Measurements from ENCODE around the gene LRCH1.

Gene LRCH1

GRCh38 chr13:46526100-46526735 lies 26.8 kb upstream of the LRCH1 start:
- no peak overlapping the region for H3K27ac Mint-ChIP-seq
- H3K4me1 Mint-ChIP-seq (ENCODE audit: low read depth): peaks cover 25% of the 10 kb centered on the region
- H3K36me3 Mint-ChIP-seq (ENCODE audit: low read depth): no peaks in the 10 kb centered on the region
- no peak overlapping the region for H3K4me3 Mint-ChIP-seq
- H3K27me3 Mint-ChIP-seq: peaks cover 3% of the 10 kb centered on the region
- H3K9me3 Mint-ChIP-seq: no peaks in the 10 kb centered on the region

DNA sequence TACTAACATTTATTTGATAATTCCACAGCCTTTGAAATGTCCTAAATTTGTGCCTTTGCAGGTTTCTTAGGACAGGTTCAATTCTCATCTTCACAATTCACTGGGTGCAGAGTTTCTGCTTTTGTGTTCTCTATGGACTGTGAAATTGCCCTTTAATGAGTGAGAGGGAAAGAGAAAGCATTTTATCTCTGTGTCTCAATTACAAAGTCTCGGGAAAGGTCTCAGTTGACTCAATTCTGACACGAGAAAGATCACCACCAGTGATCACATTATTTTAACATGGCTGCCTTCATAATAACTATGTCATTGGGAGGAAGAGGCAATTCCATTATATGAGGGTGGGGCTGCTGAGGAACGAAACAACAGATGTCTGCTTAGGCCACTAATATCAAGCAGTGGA lies 26.2 kb upstream of the LRCH1 start:
- H3K4me1 Mint-ChIP-seq (ENCODE audit: low read depth): peaks cover 30% of the 10 kb centered on the region
- peaks cover 3% of the 10 kb centered on the region for H3K27me3 Mint-ChIP-seq
- H3K27ac Mint-ChIP-seq: no peak overlapping the region
- no peaks in the 10 kb centered on the region for H3K36me3 Mint-ChIP-seq (ENCODE audit: low read depth)
- no peaks in the 10 kb centered on the region for H3K9me3 Mint-ChIP-seq
- H3K4me3 Mint-ChIP-seq: no peak overlapping the region

DNA sequence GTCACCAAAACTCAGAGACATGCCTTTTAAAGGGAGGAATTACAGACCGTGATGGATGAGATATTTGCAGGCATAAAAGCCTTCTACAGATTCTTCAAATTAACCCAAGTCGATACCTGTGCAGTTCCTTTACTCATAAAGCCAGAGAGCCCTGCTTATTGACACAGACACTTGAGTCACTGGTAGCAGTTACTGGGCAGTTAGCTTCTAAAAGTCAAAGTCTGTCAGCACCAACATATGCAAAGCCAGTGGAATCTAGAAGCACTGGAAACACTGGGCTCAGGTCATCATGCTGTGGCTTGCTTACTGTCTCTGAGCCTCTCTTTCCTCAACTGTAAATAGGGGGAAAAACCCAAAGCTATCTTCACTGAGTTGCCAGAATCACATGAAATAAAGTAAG lies 25.7 kb upstream of the LRCH1 start:
- Mint-ChIP-seq H3K9me3 (no peaks in the 10 kb centered on the region), H3K27ac (no peak overlapping the region), H3K27me3 (peaks cover 3% of the 10 kb centered on the region), H3K4me1 (ENCODE audit: low read depth) (peaks cover 33% of the 10 kb centered on the region), H3K4me3 (no peak overlapping the region), H3K36me3 (ENCODE audit: low read depth) (no peaks in the 10 kb centered on the region)

DNA sequence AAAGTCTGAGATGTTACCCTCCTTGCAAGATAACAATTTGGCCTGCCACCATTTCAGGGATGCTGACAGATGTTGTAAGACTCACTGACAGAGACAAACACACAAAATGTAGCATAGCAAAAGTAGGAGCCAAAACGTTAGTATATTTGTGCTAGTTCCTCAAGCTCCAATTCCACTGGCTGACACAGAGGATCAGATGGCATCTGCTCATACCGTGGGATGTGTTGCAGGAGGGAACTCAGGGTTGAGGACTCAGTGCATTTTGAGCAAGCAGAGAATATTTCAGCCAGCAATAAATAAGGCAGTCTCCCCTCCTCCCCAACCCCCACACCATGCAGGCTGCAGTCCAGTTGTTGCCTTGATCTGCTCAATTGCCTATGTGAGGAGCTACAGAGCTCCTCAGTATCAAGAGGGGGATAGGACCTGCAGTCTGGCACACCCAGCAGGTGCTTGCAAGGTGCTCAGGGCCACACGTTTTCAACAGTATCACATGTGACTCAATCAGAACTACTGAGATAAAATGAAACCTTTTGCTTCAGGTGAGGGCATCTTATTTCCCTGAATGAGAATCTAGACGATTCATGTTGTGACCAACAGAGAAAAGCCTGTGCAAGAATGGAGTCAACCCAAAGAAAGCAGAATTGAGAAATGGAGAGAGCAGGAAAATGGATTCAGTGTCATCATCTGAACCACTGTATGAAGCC lies 23.6 kb upstream of the LRCH1 start:
- Mint-ChIP-seq H3K36me3 (ENCODE audit: low read depth) (no peaks in the 10 kb centered on the region), H3K4me1 (ENCODE audit: low read depth) (peaks cover 33% of the 10 kb centered on the region), H3K27ac (peak overlapping the region; percentile 66)

GRCh38 chr13:46530084-46530935 lies 22.7 kb upstream of the LRCH1 start:
- no peaks in the 10 kb centered on the region for H3K9me3 Mint-ChIP-seq
- H3K4me3 Mint-ChIP-seq: peak overlapping the region; percentile 8
- H3K4me1 Mint-ChIP-seq (ENCODE audit: low read depth): peaks cover 33% of the 10 kb centered on the region
- H3K27ac Mint-ChIP-seq: peak overlapping the region; percentile 83
- H3K36me3 Mint-ChIP-seq (ENCODE audit: low read depth): no peaks in the 10 kb centered on the region
- no peaks in the 10 kb centered on the region for H3K27me3 Mint-ChIP-seq

More for the DNA sequence above, 23.6 kb upstream of the LRCH1 start:
- peaks cover 3% of the 10 kb centered on the region for H3K27me3 Mint-ChIP-seq
- no peaks in the 10 kb centered on the region for H3K9me3 Mint-ChIP-seq
- H3K4me3 Mint-ChIP-seq: no peak overlapping the region

GRCh38 chr13:46531953-46532352 lies 21.0 kb upstream of the LRCH1 start:
- peak overlapping the region; percentile 2 for H3K27ac Mint-ChIP-seq
- H3K9me3 Mint-ChIP-seq: no peaks in the 10 kb centered on the region
- H3K27me3 Mint-ChIP-seq: no peaks in the 10 kb centered on the region
- no peaks in the 10 kb centered on the region for H3K36me3 Mint-ChIP-seq (ENCODE audit: low read depth)
- H3K4me3 Mint-ChIP-seq: no peak overlapping the region
- H3K4me1 Mint-ChIP-seq (ENCODE audit: low read depth): peaks cover 29% of the 10 kb centered on the region

DNA sequence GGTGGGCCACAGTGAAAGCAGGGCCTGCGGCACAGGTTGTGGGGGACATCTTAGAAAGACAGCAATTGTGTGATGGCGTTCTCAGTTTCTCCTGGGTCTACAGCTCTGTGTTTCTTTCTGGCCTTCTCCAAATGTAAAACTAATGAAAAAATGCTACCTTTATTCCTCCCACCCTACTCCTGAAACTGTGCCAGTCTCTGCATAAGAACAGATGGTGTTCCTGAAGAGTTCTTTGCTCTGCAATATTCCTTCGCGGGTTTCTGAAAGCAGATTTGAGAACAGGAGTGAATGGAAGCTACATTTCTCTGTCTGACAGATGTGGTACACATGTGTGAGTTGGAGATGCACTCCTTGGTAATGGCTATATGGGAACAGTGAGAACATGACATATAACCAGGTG lies 18.0 kb upstream of the LRCH1 start:
- H3K36me3 Mint-ChIP-seq (ENCODE audit: low read depth): no peaks in the 10 kb centered on the region
- no peaks in the 10 kb centered on the region for H3K27me3 Mint-ChIP-seq

GRCh38 chr13:46535825-46536224 lies 17.1 kb upstream of the LRCH1 start:
- Mint-ChIP-seq H3K36me3 (ENCODE audit: low read depth) (no peaks in the 10 kb centered on the region), H3K4me1 (ENCODE audit: low read depth) (peaks cover 11% of the 10 kb centered on the region), H3K9me3 (no peaks in the 10 kb centered on the region), H3K27ac (no peak overlapping the region), H3K27me3 (no peaks in the 10 kb centered on the region), H3K4me3 (no peak overlapping the region)

More for the DNA sequence above, 18.0 kb upstream of the LRCH1 start:
- Mint-ChIP-seq H3K4me3 (no peak overlapping the region), H3K4me1 (ENCODE audit: low read depth) (peaks cover 20% of the 10 kb centered on the region), H3K27ac (no peak overlapping the region), H3K9me3 (no peaks in the 10 kb centered on the region)

DNA sequence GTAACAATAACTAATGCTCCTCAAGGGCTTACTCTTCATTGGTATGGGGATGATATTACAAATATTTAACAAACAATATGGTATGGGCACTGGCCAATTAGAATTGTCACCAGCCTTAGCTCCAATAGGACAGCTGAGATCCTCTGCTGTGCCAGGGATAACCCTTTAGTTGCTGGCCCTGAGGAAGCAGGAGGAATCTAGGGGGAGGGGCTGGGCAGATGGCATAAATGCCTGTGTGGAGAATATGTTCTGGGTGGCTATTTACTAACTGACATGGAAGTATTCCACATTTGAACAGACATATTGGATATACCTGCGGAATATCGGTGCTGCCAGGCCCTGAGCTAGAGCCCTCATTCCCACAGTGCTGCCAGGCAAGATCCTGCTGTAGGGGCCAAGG lies 16.6 kb upstream of the LRCH1 start:
- Mint-ChIP-seq H3K4me3 (no peak overlapping the region), H3K9me3 (no peaks in the 10 kb centered on the region), H3K36me3 (ENCODE audit: low read depth) (no peaks in the 10 kb centered on the region), H3K27ac (no peak overlapping the region), H3K27me3 (no peaks in the 10 kb centered on the region), H3K4me1 (ENCODE audit: low read depth) (peaks cover 6% of the 10 kb centered on the region)

- no peaks in the 10 kb centered on the region for H3K27me3 Mint-ChIP-seq
- H3K27ac Mint-ChIP-seq: no peak overlapping the region
- H3K36me3 Mint-ChIP-seq (ENCODE audit: low read depth): no peaks in the 10 kb centered on the region
- H3K4me3 Mint-ChIP-seq: no peak overlapping the region
- H3K4me1 Mint-ChIP-seq (ENCODE audit: low read depth): peaks cover 3% of the 10 kb centered on the region
- no peaks in the 10 kb centered on the region for H3K9me3 Mint-ChIP-seq
These were observed 13.7 kb upstream of the LRCH1 start for GRCh38 chr13:46539231-46539630.

GRCh38 chr13:46541210-46541609 lies 11.8 kb upstream of the LRCH1 start:
- H3K27me3 Mint-ChIP-seq: no peaks in the 10 kb centered on the region
- H3K4me3 Mint-ChIP-seq: no peak overlapping the region
- no peak overlapping the region for H3K27ac Mint-ChIP-seq
- no peaks in the 10 kb centered on the region for H3K36me3 Mint-ChIP-seq (ENCODE audit: low read depth)
- H3K4me1 Mint-ChIP-seq (ENCODE audit: low read depth): peaks cover 3% of the 10 kb centered on the region
- no peaks in the 10 kb centered on the region for H3K9me3 Mint-ChIP-seq

DNA sequence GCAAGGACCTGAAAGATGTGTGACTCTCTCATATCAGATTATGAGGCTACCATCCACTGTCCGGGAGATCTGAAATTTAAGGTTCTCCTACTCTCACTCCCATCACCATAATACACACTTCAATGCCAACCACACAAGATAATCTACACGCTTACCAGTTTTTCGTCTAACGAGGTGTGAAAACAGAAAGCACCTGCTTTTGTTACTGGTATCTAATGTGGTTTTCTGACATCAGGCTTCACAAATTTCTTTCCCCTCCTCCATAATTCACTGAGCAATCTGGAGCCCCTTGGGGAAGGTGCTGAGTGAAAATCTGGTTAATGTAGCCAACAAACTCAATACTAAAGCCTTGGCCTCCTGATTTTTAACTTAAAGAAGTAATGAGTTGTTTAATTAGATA lies 10.1 kb upstream of the LRCH1 start:
- H3K27me3 Mint-ChIP-seq: no peaks in the 10 kb centered on the region
- H3K9me3 Mint-ChIP-seq: no peaks in the 10 kb centered on the region
- H3K4me3 Mint-ChIP-seq: no peak overlapping the region
- no peaks in the 10 kb centered on the region for H3K36me3 Mint-ChIP-seq (ENCODE audit: low read depth)
- no peak overlapping the region for H3K27ac Mint-ChIP-seq
- H3K4me1 Mint-ChIP-seq (ENCODE audit: low read depth): peaks cover 3% of the 10 kb centered on the region

DNA sequence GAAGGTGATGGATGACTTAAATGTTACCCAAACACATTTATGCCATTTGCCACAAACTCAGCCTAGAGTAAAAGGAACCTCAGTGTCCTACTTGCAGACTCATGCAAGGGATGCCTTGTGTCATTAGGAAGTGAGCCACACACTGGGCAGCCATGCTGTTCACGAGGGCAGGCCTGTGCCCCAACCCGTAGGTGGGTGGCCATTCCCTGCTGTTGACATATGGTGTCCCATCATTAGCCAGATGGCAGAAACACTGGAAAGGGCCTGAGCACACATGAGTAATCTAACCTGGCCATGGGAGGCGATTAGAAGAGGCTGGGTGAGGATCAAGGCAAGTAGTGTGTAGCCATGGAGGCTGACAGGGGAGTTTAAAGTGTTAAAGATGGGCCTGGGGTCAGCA lies 9.7 kb upstream of the LRCH1 start:
- peaks cover 3% of the 10 kb centered on the region for H3K4me1 Mint-ChIP-seq (ENCODE audit: low read depth)
- no peaks in the 10 kb centered on the region for H3K9me3 Mint-ChIP-seq
- H3K27ac Mint-ChIP-seq: no peak overlapping the region
- no peak overlapping the region for H3K4me3 Mint-ChIP-seq
- H3K36me3 Mint-ChIP-seq (ENCODE audit: low read depth): no peaks in the 10 kb centered on the region
- no peaks in the 10 kb centered on the region for H3K27me3 Mint-ChIP-seq

DNA sequence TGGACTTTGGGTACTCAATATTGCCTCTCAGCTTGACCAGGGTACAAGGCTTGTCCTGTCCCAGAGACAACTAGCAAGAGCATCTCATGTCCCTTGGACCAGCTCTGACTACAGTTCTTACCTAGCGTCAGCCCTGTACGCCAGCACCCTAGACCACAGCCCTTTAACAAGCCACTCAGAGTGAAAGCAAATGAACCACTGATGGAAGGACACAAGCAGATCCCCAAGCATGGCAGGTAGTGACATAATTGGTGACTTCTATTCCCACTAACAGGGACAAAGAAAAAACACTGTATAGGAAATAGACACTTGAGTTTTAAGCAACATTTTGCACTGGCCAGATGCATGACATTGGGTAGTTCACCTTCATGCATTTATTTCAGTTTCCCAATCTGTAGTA lies 8.8 kb upstream of the LRCH1 start:
- Mint-ChIP-seq H3K4me3 (no peak overlapping the region), H3K4me1 (ENCODE audit: low read depth) (peaks cover 3% of the 10 kb centered on the region), H3K9me3 (no peaks in the 10 kb centered on the region), H3K27ac (no peak overlapping the region), H3K36me3 (ENCODE audit: low read depth) (no peaks in the 10 kb centered on the region), H3K27me3 (no peaks in the 10 kb centered on the region)

- Mint-ChIP-seq H3K4me3 (no peak overlapping the region), H3K36me3 (ENCODE audit: low read depth) (no peaks in the 10 kb centered on the region), H3K9me3 (no peaks in the 10 kb centered on the region), H3K4me1 (ENCODE audit: low read depth) (peaks cover 3% of the 10 kb centered on the region), H3K27ac (no peak overlapping the region), H3K27me3 (no peaks in the 10 kb centered on the region)
These were observed 8.2 kb upstream of the LRCH1 start for GRCh38 chr13:46544811-46545210.

Data from stimulated activated naive CD8-positive, alpha-beta T cell treated with anti-CD3 and anti-CD28 coated beads, Interleukin-15, Interleukin-2, amounts not matched to agents 100 ng/mL and 50 ng/mL, for 24 hours (primary cell).